ENCODE measurements around the gene IFNGR1.
"Not testable (repeated sequence)": the region's sequence is repeated elsewhere in the genome, so short reads cannot be mapped to it uniquely, and the experiment has no call there.

IFNGR1 gene

GRCh38 chr6:137218917-137219663 lies at the start of gene IFNGR1:
TSS of gene IFNGR1 (minus strand) at chr6:137219385. CDS start at chr6:137219327, 58 bp downstream.
- peak; percentile 62 for DNase-seq

- DNase-seq = no peak
Measured at GRCh38 chr6:137268911-137269310, 49.7 kb upstream of the IFNGR1 start.

DNA sequence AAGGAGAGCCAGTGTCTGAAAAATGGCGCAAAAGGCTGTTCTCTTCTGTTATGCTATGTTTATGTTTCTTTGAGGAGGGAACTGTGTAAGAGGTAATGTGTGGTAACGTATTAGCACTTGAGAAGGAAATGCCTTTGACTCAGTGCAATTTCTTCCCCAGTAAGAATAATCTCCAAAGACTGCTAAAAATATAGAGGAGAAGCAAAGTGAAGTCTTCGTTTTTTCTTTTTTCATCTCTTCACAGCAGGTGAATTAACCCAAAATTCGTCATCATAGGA lies 47.1 kb upstream of the IFNGR1 start:
- no peak for DNase-seq

DNA sequence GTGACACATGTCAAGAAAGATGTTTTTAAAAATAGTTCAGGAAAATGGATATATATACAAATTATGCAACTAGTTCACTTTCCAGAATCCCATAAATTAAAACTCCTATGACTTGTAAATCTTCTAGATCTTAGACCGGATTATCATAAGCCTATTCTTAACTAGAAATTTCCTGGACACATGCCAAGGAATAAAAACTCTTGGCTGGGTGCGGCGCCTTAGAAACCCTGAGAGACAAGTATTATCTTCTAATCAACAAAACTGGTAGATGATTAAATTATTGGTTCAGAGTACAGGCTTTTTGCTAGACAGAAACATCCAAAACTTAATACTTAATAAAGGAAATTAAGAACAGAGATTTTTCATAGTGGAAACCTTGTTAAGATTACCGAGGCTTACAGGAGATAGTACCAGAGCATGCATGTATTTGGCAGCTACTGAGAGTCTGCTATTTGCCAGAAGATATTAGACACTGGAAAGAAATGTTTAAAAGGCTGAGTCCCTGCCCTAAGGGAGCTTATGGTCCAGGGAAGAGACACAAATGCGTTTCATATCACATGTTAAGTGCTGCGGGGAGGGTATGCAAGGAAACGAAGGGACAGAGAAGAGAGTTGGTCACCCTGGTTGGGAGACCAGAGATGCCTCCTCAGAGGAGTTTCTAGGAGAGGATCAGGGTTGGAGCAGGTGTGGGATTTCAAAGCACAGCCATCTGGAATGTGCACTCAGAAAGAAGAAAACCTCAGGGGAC lies 46.5 kb upstream of the IFNGR1 start:
- no peak for DNase-seq

DNA sequence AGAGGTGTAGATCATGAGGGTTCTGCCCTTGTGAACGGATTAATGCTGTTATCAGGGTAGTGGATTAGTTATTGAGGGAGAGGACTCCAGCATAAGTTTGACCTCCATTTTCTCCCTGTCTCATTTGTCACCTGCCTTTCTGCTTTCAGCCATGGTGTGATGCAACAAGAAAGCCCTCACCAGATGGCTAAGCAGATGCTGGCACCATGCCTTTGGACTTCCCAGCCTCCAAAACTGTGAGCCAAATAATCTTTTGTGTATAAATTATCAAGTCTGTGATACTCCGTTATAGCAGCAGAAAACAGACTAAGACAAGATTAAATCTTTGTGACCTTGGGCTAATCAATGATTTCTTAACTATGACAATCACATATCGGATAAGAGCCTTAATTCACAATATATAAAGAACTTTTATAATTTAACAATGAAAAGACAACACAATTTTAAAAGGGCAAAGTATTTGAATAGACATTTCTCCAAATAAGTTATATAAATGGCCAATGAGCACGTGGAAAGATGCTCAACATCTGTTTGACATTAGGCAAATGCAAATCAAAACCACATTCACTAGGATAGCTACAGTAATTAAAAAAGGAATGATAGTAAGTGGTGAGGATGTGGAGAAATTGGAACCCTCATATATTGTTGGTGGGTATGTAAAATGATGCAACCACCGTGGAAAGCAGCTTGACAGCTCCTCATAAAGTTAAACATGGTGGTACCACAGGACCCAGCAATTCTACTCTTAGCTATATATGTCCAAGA lies 45.3 kb upstream of the IFNGR1 start:
- no peak for DNase-seq

GRCh38 chr6:137261761-137262160 lies 42.6 kb upstream of the IFNGR1 start:
- no peak for DNase-seq

DNA sequence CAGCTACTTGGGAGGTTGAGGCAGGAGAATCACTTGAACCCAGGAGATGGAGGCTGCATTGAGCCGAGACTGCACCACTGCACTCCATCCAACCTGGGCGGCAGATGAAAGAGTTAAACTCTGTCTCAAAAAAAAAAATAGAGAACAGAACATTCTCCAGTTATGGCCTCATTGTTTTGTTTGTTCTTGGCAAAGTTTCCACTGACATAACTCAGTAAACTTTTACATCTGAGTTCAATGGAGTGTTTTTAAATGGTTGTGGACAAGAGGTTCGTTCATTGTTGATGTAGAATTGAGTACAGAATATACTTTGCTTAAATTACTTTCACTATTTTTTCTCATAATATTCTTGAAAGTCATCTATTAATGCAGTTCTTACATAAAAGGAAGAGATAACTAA lies 42.2 kb upstream of the IFNGR1 start:
- no peak for DNase-seq

- DNase-seq = no peak
Measured at GRCh38 chr6:137260217-137260616, 41.0 kb upstream of the IFNGR1 start.

GRCh38 chr6:137259349-137259748 lies 40.2 kb upstream of the IFNGR1 start:
- no peak for DNase-seq

GRCh38 chr6:137258170-137258569 lies 39.0 kb upstream of the IFNGR1 start:
- DNase-seq = no peak

GRCh38 chr6:137256350-137257103 lies 37.3 kb upstream of the IFNGR1 start:
- no peak for DNase-seq

DNA sequence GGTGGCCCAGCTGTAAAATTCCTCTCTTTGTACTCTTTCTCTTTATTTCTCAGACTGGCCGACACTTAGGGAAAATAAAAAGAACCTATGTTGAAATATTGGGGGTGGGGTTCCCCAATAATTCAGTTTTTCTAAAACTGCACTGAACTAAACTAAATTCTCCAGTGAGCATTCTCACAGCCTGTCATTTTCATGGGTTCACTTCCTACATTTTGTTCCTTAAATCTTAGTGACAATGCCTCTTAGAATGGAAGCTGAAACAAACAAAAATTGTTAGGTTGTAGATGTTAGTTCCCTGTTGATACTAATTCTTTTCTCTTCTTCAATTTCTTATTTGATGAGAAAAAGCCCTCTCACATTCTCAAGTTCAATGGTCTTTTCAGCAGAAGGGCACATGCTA lies 35.8 kb upstream of the IFNGR1 start:
- no peak for DNase-seq

GRCh38 chr6:137254430-137254829 lies 35.2 kb upstream of the IFNGR1 start:
- DNase-seq = not testable (repeated sequence)

DNA sequence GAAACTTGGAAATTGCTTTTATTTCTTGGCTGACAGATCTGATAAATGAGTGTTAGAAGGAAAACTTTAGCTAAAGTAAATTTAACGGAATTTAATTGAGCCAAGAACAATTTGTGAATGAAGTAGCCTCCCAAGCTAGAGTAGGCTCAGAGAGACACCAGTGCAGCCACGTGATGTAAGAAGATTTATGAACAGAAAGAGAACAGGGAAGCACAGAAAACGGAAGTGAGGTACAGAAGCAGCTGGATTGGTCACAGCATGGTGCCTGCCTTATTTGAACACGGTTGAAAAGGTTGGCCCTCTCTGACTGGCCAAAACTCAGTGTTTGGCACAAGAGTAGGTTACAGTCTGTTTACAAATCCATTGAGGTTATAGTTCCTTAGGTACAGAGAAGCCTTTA lies 29.5 kb upstream of the IFNGR1 start:
- no peak for DNase-seq

GRCh38 chr6:137247724-137248123 lies 28.5 kb upstream of the IFNGR1 start:
- no peak for DNase-seq

GRCh38 chr6:137246791-137247202 lies 27.6 kb upstream of the IFNGR1 start:
- no peak for DNase-seq

DNA sequence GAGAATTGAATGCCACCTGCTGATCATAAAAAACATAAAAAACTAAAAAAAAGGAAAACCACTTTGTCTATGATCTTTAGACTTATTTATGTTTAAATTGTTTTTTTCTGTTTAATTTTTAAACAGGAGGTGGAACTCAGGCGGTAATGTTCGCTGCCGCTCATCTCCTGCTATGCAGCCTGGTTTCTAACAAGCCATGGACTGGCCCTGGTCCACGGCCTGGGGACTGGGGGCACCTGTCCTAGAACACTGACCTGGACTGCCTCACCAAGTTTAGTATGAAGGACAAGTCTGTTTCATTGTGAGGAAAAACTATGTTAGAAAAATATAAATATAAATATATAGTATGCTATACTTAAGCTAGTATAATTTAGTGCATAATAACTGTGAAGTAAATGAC lies 27.0 kb upstream of the IFNGR1 start:
- DNase-seq = no peak

DNA sequence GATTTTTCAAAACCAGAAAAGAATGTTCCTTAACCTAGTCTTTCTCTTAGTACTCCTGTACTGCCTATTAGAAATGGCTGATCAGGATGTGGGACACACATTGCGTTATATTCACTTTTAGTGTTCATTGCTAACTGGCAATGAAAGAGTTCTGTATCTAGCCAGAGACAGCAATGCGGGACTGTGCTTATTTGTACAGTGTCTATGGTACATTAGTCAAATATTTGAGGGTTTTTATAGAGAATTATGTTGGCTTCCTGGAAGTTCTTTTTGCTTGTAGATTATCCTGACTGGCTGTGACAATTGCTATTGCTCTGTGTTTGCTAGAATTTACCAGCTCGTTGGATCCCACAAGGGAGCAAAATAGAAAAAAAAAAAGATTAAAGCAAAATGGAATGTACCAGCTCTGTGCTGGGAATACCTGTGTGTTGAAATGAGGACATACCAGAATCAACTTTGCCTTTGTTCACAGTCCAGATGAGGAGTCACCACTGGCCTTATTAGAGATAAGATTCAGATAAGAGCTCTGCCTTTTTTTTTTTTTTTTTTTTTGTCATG lies 22.4 kb upstream of the IFNGR1 start:
- no peak for DNase-seq

DNA sequence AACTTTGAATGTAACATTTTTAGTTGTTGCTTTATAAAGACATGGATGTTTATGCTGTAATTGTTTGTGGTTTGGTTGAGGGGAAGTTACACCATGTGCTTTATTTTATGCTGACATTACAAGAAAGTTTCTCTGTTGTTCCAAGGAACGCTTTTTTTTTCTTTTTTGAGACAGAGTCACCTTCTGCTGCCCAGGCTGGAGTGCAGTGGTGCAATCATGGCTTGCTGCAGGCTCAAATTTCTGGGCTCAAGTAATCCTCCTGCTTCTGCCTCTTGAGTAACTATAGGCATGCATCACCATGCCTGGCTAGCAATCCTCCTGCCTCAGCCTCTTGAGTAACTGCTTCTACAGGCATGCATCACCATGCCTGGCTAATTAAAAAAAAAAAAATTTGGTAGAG lies 21.0 kb upstream of the IFNGR1 start:
- DNase-seq = no peak

GRCh38 chr6:137237413-137238170 lies 18.4 kb upstream of the IFNGR1 start:
- DNase-seq = no peak

GRCh38 chr6:137236581-137237355 lies 17.6 kb upstream of the IFNGR1 start:
- no peak for DNase-seq
